Retinal pigment epithelial cell (primary cell): ENCODE results near the gene EML1.

ENCODE experiments used
- DNase-seq: peaks from one replicate; pipeline ENCODE4 v3.0.0-alpha.2; 2010; ENCODE audit warnings: low read depth
- H3K4me3 ChIP-seq: 2 replicates; pipeline ENCODE4 v1.5.1; 2011; ENCODE audit warnings: mild to moderate bottlenecking, low read length, control low read depth, moderate library complexity
- CTCF ChIP-seq: conservative IDR thresholded peaks from 2 replicates; pipeline ENCODE4 v1.5.1; 2011; ENCODE audit warnings: low read depth, low read length, control low read depth, inconsistent platforms

Gene EML1

GRCh38 chr14:99887407-99887806, 94.2 kb downstream of the EML1 start:
- no peak overlapping the region for H3K4me3 ChIP-seq
- TF ChIP-seq CTCF: no peak
- no peak for DNase-seq

- no peak overlapping the region for H3K4me3 ChIP-seq
- TF ChIP-seq CTCF: no peak
- DNase-seq: no peak
Observed at GRCh38 chr14:99888149-99888548, 94.9 kb downstream of the EML1 start.

GRCh38 chr14:99889268-99889667, 96.1 kb downstream of the EML1 start:
- DNase-seq: no peak
- no peak overlapping the region for H3K4me3 ChIP-seq
- TF ChIP-seq CTCF: no peak

- DNase-seq: no peak
- TF ChIP-seq CTCF: no peak
- no peak overlapping the region for H3K4me3 ChIP-seq
Observed at GRCh38 chr14:99891266-99891665, 98.1 kb downstream of the EML1 start.

- DNase-seq: no peak
- no peak overlapping the region for H3K4me3 ChIP-seq
- TF ChIP-seq CTCF: no peak
Observed at GRCh38 chr14:99891900-99892299, 98.7 kb downstream of the EML1 start.

GRCh38 chr14:99892406-99892805, 99.2 kb downstream of the EML1 start:
- no peak for TF ChIP-seq CTCF
- H3K4me3 ChIP-seq: no peak overlapping the region
- no peak for DNase-seq

GRCh38 chr14:99896361-99896760, 103.1 kb downstream of the EML1 start:
- no peak overlapping the region for H3K4me3 ChIP-seq
- TF ChIP-seq CTCF: no peak
- DNase-seq: no peak
